Aorta (tissue), 5 donors: ENCODE data around the gene ASTN2. TPM values are rescaled to one million over a fixed set of nuclear protein-coding genes. Genes with fewer than 3 reads are reported as not detected.

ENCODE experiments used
- ATAC-seq: fragments of 200-7000 bp; cut with Tn5 transposase; one replicate; pipeline ENCODE4 v1.9.1; 2022; ENCODE audit warnings: moderate library complexity; ENCODE audit not compliant: low FRiP score
- DNase-seq, 2 donors: peaks; one replicate each; pipeline ENCODE4 v3.0.0-alpha.2; 2020
- H3K27ac ChIP-seq, 2 donors: one replicate each; pipeline ENCODE4 v1.5.1; 2013; ENCODE audit warnings: low read length in 2 of 2, mild to moderate bottlenecking in 2 of 2, moderate library complexity in 2 of 2, control low read depth in 1 of 2, inconsistent platforms in 1 of 2, low read depth in 1 of 2
- H3K27me3 ChIP-seq, 2 donors: one replicate each; pipeline ENCODE4 v1.6.1; 2013; ENCODE audit warnings: control low read depth in 1 of 2, low read length in 1 of 2, mild to moderate bottlenecking in 1 of 2, moderate library complexity in 1 of 2; ENCODE audit not compliant: insufficient read depth in 2 of 2, control insufficient read depth in 1 of 2
- H3K36me3 ChIP-seq, 2 donors: one replicate each; pipeline ENCODE4 v1.6.1; 2013; ENCODE audit warnings: control low read depth in 1 of 2, low read length in 1 of 2, mild to moderate bottlenecking in 1 of 2; ENCODE audit not compliant: insufficient read depth in 2 of 2, control insufficient read depth in 1 of 2
- H3K4me1 ChIP-seq, 2 donors: one replicate each; pipeline ENCODE4 v1.6.1; 2013; ENCODE audit warnings: low read length in 2 of 2, control low read depth in 1 of 2, mild to moderate bottlenecking in 1 of 2, moderate library complexity in 1 of 2; ENCODE audit not compliant: insufficient read depth in 2 of 2, control insufficient read depth in 1 of 2
- H3K4me3 ChIP-seq, 2 donors: one replicate each; pipeline ENCODE4 v1.5.1; 2013; ENCODE audit warnings: low read length in 2 of 2, control low read depth in 1 of 2, mild to moderate bottlenecking in 1 of 2
- H3K9me3 ChIP-seq: one replicate; pipeline ENCODE4 v1.6.1; 2013; ENCODE audit warnings: mild to moderate bottlenecking, low read length; ENCODE audit not compliant: control insufficient read depth
- WGBS, 2 donors: extraction: QIAGEN DNeasy Blood & Tissue Kit; methylation state at CpG; one replicate each; pipeline ENCODE4 v1.1.7; 2013; 5-methylcytosine and 5-hydroxymethylcytosine counted together
- intact Hi-C, 2 donors: fragments of 100-400 bp; cut with DNase I; formaldehyde crosslinking; loops; one replicate each; pipeline versions ENCODE4 v1.14.2 to v1.15.0; 2022
- polyA plus RNA-seq, 2 donors: library from polyadenylated mRNA; stranded (reverse); fragments of 200-250 nt; gene quantifications; one replicate each; pipeline ENCODE4 v1.2.3, GENCODE V29; 2013
- total RNA-seq, 2 donors: library from RNA; stranded (reverse); fragmentation: NEBNext Ultra II Directional; extraction: Animal tissue kit (Norgen Biotek cat#: 25700); gene quantifications; one replicate each; pipeline ENCODE4 v1.2.1, GENCODE V29; 2021
- donor health status: healthy with polysubstance abuse.
- donor health status: Bipolar disorder and iron deficiency.
- donor health status: DM: no; HTN: no; CAD: no.
- donor health status: DM: no; HTN: no; CAD: no.
- donor health status: DM: yes; HTN: yes; CAD: no.

Gene ASTN2
- total and polyA plus RNA-seq, 4 donors, result 1.0 to 7.5 (median 4.4) TPM

- H3K9me3 ChIP-seq, result no peaks in the 10 kb centered on the region
- WGBS, 2 donors, result 82 to 90% methylated on average over 4 of the region's 4 CpGs
- H3K4me3 ChIP-seq, result no peak overlapping the region
- no peak overlapping the region for H3K27ac ChIP-seq
- no peaks in the 10 kb centered on the region for H3K27me3 ChIP-seq
- H3K4me1 ChIP-seq, result peaks cover 0 to 5% of the 10 kb centered on the region in 2 donors
- H3K36me3 ChIP-seq, result no peaks in the 10 kb centered on the region
- ATAC-seq (no peak), DNase-seq (no peak)
- intact Hi-C loops, result no loop called here
Measured at GRCh38 chr9:116944714-116945534, 469.9 kb downstream of the ASTN2 start.

GRCh38 chr9:116943970-116944369 lies 470.9 kb downstream of the ASTN2 start:
- Histone ChIP-seq H3K4me1 (peaks cover 0 to 5% of the 10 kb centered on the region in 2 donors), H3K36me3 (no peaks in the 10 kb centered on the region), H3K4me3 (no peak overlapping the region), H3K27ac (no peak overlapping the region), H3K9me3 (no peaks in the 10 kb centered on the region), H3K27me3 (no peaks in the 10 kb centered on the region)
- DNase-seq (no peak), ATAC-seq (no peak)
- 67 to 79% methylated on average over 5 of the region's 5 CpGs for WGBS, 2 donors
- intact Hi-C loops, result no loop called here

GRCh38 chr9:116942593-116943061 lies 472.2 kb downstream of the ASTN2 start:
- 95 to 96% methylated on average over 3 of the region's 3 CpGs for WGBS, 2 donors
- no peak for DNase-seq
- no peak for ATAC-seq
- Histone ChIP-seq H3K4me1 (peaks cover 0 to 5% of the 10 kb centered on the region in 2 donors), H3K36me3 (no peaks in the 10 kb centered on the region), H3K4me3 (no peak overlapping the region), H3K9me3 (no peaks in the 10 kb centered on the region), H3K27me3 (no peaks in the 10 kb centered on the region), H3K27ac (no peak overlapping the region)
- intact Hi-C loops, result no loop called here

GRCh38 chr9:116941266-116941665 lies 473.6 kb downstream of the ASTN2 start:
- ATAC-seq, result no peak
- Histone ChIP-seq H3K9me3 (no peaks in the 10 kb centered on the region), H3K4me3 (no peak overlapping the region), H3K27ac (no peak overlapping the region), H3K36me3 (no peaks in the 10 kb centered on the region), H3K4me1 (no peaks in the 10 kb centered on the region), H3K27me3 (no peaks in the 10 kb centered on the region)
- intact Hi-C loops, result no loop called here
- DNase-seq, result no peak

GRCh38 chr9:116940614-116941215 lies 474.1 kb downstream of the ASTN2 start:
- DNase-seq, result no peak
- WGBS, 2 donors, result 93 to 96% methylated on average over 4 of the region's 4 CpGs
- H3K27me3 ChIP-seq, result no peaks in the 10 kb centered on the region
- H3K27ac ChIP-seq, result no peak overlapping the region
- H3K9me3 ChIP-seq, result no peaks in the 10 kb centered on the region
- H3K4me1 ChIP-seq, result no peaks in the 10 kb centered on the region
- ATAC-seq, result no peak
- no peak overlapping the region for H3K4me3 ChIP-seq
- H3K36me3 ChIP-seq, result no peaks in the 10 kb centered on the region
- intact Hi-C loops, result no loop called here

GRCh38 chr9:116939614-116940013 lies 475.2 kb downstream of the ASTN2 start:
- Histone ChIP-seq H3K4me1 (no peaks in the 10 kb centered on the region), H3K27ac (no peak overlapping the region), H3K9me3 (no peaks in the 10 kb centered on the region), H3K27me3 (no peaks in the 10 kb centered on the region), H3K4me3 (no peak overlapping the region), H3K36me3 (no peaks in the 10 kb centered on the region)
- intact Hi-C loops, result no loop called here
- DNase-seq, result no peak
- no peak for ATAC-seq
- 55 to 67% methylated on average over 3 of the region's 3 CpGs for WGBS, 2 donors

GRCh38 chr9:116939161-116939560 lies 475.7 kb downstream of the ASTN2 start:
- no peak for DNase-seq
- intact Hi-C loops, result no loop called here
- WGBS, 2 donors, result 79 to 86% methylated on average over 1 of the region's 1 CpG
- Histone ChIP-seq H3K27ac (no peak overlapping the region), H3K27me3 (no peaks in the 10 kb centered on the region), H3K4me1 (no peaks in the 10 kb centered on the region), H3K4me3 (no peak overlapping the region), H3K36me3 (no peaks in the 10 kb centered on the region), H3K9me3 (no peaks in the 10 kb centered on the region)
- no peak for ATAC-seq

GRCh38 chr9:116937361-116937760 lies 477.5 kb downstream of the ASTN2 start:
- no peak for DNase-seq
- intact Hi-C loops, result no loop called here
- no peaks in the 10 kb centered on the region for H3K27me3 ChIP-seq
- no peak overlapping the region for H3K4me3 ChIP-seq
- H3K4me1 ChIP-seq, result no peaks in the 10 kb centered on the region
- H3K9me3 ChIP-seq, result no peaks in the 10 kb centered on the region
- ATAC-seq, result no peak
- no peaks in the 10 kb centered on the region for H3K36me3 ChIP-seq
- no peak overlapping the region for H3K27ac ChIP-seq
